ENCODE results near the gene ARL10. TPM values are rescaled to one million over a fixed set of nuclear protein-coding genes. Genes with fewer than 3 reads are reported as not detected.

ARL10 gene
- total and polyA plus RNA-seq, 2 donors (not counting 1 experiment from before 2014, with no cell fraction given): 13.1 to 27.9 TPM

DNA sequence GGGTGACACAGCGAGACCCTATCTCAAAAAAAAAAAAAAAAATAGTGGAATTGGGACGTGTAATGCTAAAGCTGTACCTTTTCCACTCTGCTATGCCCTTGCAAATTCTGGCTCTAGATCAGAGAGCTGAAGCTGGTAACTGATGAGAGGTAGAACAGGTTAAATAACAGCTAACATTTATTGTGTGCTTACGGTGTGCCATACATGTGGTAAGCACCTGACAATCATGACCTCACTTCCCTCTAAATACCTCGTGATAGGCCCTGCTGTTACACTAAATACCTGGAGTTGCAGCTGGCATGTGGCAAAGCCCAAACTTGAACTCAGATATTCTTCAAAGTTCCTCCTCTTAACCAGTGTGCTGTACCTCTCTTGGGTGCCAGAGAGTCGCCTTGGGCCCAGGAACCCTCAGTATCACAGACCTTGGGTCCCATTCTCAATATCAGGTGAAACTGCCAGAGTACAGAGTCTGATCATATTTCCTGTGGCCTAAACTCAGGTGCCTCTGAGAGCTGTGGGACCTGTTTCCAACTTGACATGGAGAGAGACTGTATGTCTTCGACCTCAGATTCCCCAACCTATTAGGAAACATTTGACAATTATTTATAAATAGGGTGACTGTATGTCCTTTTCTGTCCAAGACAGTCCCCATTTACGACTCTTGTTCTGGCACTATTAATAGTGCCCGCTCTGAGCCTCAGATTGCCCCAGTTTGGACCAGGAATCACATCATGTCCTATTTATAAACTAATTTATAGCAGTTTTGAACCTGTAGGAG is 4.8 kb downstream of the ARL10 start:
- H3K36me3 ChIP-seq (replicated peaks in 1 of 2; ENCODE audit: control extremely low read depth in 1 of 2, control insufficient read depth in 1 of 2, extremely low read depth in 1 of 2, insufficient read depth in 2 of 2, low read length in 1 of 2): peaks cover 0 to 15% of the 10 kb centered on the region in 2 experiments
- ChIA-PET CTCF (interaction anchor here (0.6 to 1.4 kb wide), 3 partner anchors 8 to 676 kb away, joined by 3 to 6 read pairs (median 4); partner anchors contain the start of gene KIAA1191), POLR2A (no interaction called here)
- no peak overlapping the region for H3K4me3 ChIP-seq (ENCODE audit: control extremely low read depth in 1 of 5, extremely low read depth in 1 of 5, insufficient read depth in 1 of 5, low read depth in 2 of 5, low read length in 4 of 5)
- no peak overlapping the region for H2AFZ ChIP-seq (ENCODE audit: insufficient read depth, low read depth, low read length, poor library complexity, severe bottlenecking)
- no peaks in the 10 kb centered on the region for H3K9me3 Mint-ChIP-seq (ENCODE audit: insufficient read depth)
- no peak for ATAC-seq (ENCODE audit: low read depth)
- TF ChIP-seq, protein P1, sequence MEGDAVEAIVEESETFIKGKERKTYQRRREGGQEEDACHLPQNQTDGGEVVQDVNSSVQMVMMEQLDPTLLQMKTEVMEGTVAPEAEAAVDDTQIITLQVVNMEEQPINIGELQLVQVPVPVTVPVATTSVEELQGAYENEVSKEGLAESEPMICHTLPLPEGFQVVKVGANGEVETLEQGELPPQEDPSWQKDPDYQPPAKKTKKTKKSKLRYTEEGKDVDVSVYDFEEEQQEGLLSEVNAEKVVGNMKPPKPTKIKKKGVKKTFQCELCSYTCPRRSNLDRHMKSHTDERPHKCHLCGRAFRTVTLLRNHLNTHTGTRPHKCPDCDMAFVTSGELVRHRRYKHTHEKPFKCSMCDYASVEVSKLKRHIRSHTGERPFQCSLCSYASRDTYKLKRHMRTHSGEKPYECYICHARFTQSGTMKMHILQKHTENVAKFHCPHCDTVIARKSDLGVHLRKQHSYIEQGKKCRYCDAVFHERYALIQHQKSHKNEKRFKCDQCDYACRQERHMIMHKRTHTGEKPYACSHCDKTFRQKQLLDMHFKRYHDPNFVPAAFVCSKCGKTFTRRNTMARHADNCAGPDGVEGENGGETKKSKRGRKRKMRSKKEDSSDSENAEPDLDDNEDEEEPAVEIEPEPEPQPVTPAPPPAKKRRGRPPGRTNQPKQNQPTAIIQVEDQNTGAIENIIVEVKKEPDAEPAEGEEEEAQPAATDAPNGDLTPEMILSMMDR (IDR thresholded peaks at IDR 0.05): no peak
- TF ChIP-seq EZH2 (IDR thresholded peaks at IDR 0.05; ENCODE audit: borderline replicate concordance, insufficient read depth, low read depth, low read length, poor library complexity, severe bottlenecking): no peak
- H3K27me3 ChIP-seq (replicated peaks in 1 of 4; ENCODE audit: control extremely low read depth in 1 of 4, control insufficient read depth in 3 of 4, insufficient read depth in 4 of 4, low read length in 3 of 4): no peaks in the 10 kb centered on the region
- intact Hi-C loops (cut with micrococcal nuclease): no loop called here
- peaks cover 12 to 15% of the 10 kb centered on the region in 2 donors for H3K4me1 ChIP-seq (ENCODE audit: control insufficient read depth in 2 of 2, insufficient read depth in 2 of 2, low read length in 2 of 2)
- peaks cover 18% of the 10 kb centered on the region for H3K4me1 Mint-ChIP-seq
- no peak for DNase-seq
- H3K4me3 Mint-ChIP-seq: no peak overlapping the region
- H3K27ac ChIP-seq (ENCODE audit: low read length in 2 of 2): no peak overlapping the region
- H4K20me1 ChIP-seq (ENCODE audit: control insufficient read depth, insufficient read depth, low read length, poor library complexity, severe bottlenecking): no peaks in the 10 kb centered on the region
- no peak overlapping the region for H3K9ac ChIP-seq (ENCODE audit: low read length)
- H3K9me3 ChIP-seq (ENCODE audit: control extremely low read depth in 1 of 3, control insufficient read depth in 2 of 3, insufficient read depth in 1 of 3, low read length in 2 of 3): peaks cover 0 to 3% (median 0%) of the 10 kb centered on the region in 3 donors
- H3K4me2 ChIP-seq (replicated peaks; ENCODE audit: low read depth, low read length, poor library complexity, severe bottlenecking): no peak overlapping the region
- 100% methylated on average over 2 of the region's 8 CpGs for WGBS (ENCODE audit: insufficient coverage)
- H3K79me2 ChIP-seq (ENCODE audit: control insufficient read depth, insufficient read depth, low read length): no peaks in the 10 kb centered on the region
- H3K27ac Mint-ChIP-seq: no peak overlapping the region
- H3K27me3 Mint-ChIP-seq: no peaks in the 10 kb centered on the region
